Measurements from ENCODE around the gene ZNF587.

GRCh38 chr19:57816652-57817051, 33.0 kb upstream of the ZNF587 start:
- TF ChIP-seq, protein P1, sequence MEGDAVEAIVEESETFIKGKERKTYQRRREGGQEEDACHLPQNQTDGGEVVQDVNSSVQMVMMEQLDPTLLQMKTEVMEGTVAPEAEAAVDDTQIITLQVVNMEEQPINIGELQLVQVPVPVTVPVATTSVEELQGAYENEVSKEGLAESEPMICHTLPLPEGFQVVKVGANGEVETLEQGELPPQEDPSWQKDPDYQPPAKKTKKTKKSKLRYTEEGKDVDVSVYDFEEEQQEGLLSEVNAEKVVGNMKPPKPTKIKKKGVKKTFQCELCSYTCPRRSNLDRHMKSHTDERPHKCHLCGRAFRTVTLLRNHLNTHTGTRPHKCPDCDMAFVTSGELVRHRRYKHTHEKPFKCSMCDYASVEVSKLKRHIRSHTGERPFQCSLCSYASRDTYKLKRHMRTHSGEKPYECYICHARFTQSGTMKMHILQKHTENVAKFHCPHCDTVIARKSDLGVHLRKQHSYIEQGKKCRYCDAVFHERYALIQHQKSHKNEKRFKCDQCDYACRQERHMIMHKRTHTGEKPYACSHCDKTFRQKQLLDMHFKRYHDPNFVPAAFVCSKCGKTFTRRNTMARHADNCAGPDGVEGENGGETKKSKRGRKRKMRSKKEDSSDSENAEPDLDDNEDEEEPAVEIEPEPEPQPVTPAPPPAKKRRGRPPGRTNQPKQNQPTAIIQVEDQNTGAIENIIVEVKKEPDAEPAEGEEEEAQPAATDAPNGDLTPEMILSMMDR (IDR thresholded peaks at IDR 0.05; ENCODE audit: control extremely low read depth in 1 of 3, insufficient read depth in 1 of 3, low read depth in 1 of 3, low read length in 3 of 3): no peak
- TF ChIP-seq POLR2A (IDR thresholded peaks at IDR 0.05; ENCODE audit: control extremely low read depth in 1 of 2, low read depth in 2 of 2, low read length in 2 of 2): no peak
- no peak for TF ChIP-seq GABPA (IDR thresholded peaks at IDR 0.05; ENCODE audit: borderline replicate concordance, insufficient read depth, low read length)
- no peak for TF ChIP-seq RXRA (IDR thresholded peaks at IDR 0.05; ENCODE audit: insufficient read depth, low read depth, low read length)
- TF ChIP-seq ZNF274 (IDR thresholded peaks at IDR 0.05; ENCODE audit: borderline replicate concordance, extremely low read depth, low read length): no peak

Data from H1 (cell line).